ENCODE measurements around the gene MS4A14.

DNA sequence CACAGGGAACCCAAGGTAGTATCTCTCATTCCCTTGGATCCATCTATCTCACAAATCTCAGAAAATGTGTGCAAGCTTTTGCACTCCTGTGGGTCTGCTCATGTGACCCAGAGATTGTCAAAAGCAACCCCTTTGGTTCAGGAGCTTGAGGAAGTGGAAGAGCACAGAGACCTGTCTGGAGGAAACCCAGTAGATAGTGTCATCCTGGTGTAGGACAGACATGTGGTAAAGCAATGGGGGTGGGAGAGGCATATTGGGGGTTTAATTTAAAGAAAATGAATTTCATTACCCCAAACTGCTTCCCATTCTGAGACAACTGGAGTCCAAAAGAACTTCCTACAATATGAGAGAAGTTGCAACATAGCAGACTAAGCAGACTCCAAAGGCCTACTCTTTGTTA is 5.8 kb upstream of the MS4A14 start:
- TF ChIP-seq EZH2 (IDR thresholded peaks at IDR 0.05) (no peak), POLR2AphosphoS5 (IDR thresholded peaks at IDR 0.05; ENCODE audit: borderline replicate concordance, low read depth, low read length) (no peak), FOXP2 (optimal IDR thresholded peaks at IDR 0.05; ENCODE audit: control extremely low read depth, extremely low read length, insufficient read depth) (no peak)

Measured in SK-N-MC (cell line).